HG02610 (cell line): ENCODE data around the gene COMMD9.

ENCODE experiments used
- ATAC-seq: cut with Tn5 transposase; IDR thresholded peaks from one replicate; pipeline ENCODE4 v1.9.1; 2021; ENCODE audit warnings: mild to moderate bottlenecking, moderate library complexity; ENCODE audit not compliant: unreplicated experiment

COMMD9 gene

GRCh38 chr11:36258730-36259360 lies 30.4 kb downstream of the COMMD9 start:
- ATAC-seq = no peak

GRCh38 chr11:36257351-36257750 lies 31.9 kb downstream of the COMMD9 start:
- no peak for ATAC-seq

- ATAC-seq = no peak
These were observed 34.5 kb downstream of the COMMD9 start for GRCh38 chr11:36254713-36255112.

GRCh38 chr11:36253238-36253637 lies 36.0 kb downstream of the COMMD9 start:
- ATAC-seq = no peak

GRCh38 chr11:36251823-36252222 lies 37.4 kb downstream of the COMMD9 start:
- ATAC-seq = no peak

GRCh38 chr11:36249246-36249645 lies 40.0 kb downstream of the COMMD9 start:
- ATAC-seq = no peak

- no peak for ATAC-seq
These were observed 40.8 kb downstream of the COMMD9 start for GRCh38 chr11:36248436-36248835.

- ATAC-seq = no peak
These were observed 41.7 kb downstream of the COMMD9 start for GRCh38 chr11:36247493-36247892.

- ATAC-seq = no peak
These were observed 45.6 kb downstream of the COMMD9 start for GRCh38 chr11:36243641-36244040.

- ATAC-seq = no peak
These were observed 47.7 kb downstream of the COMMD9 start for GRCh38 chr11:36241497-36241896.

GRCh38 chr11:36240801-36241200 lies 48.4 kb downstream of the COMMD9 start:
- ATAC-seq = no peak

GRCh38 chr11:36240173-36240572 lies 49.1 kb downstream of the COMMD9 start:
- no peak for ATAC-seq

GRCh38 chr11:36239636-36240035 lies 49.6 kb downstream of the COMMD9 start:
- no peak for ATAC-seq

GRCh38 chr11:36238881-36239280 lies 50.3 kb downstream of the COMMD9 start:
- no peak for ATAC-seq

GRCh38 chr11:36238036-36238631 lies 51.1 kb downstream of the COMMD9 start:
- ATAC-seq = no peak

GRCh38 chr11:36237391-36237790 lies 51.8 kb downstream of the COMMD9 start:
- no peak for ATAC-seq

GRCh38 chr11:36235750-36236149 lies 53.5 kb downstream of the COMMD9 start:
- ATAC-seq = no peak

- no peak for ATAC-seq
These were observed 54.4 kb downstream of the COMMD9 start for GRCh38 chr11:36234825-36235224.

GRCh38 chr11:36233204-36233603 lies 56.0 kb downstream of the COMMD9 start:
- no peak for ATAC-seq

GRCh38 chr11:36230779-36231699 lies 58.2 kb downstream of the COMMD9 start:
- ATAC-seq = no peak

GRCh38 chr11:36229091-36229705 lies 60.0 kb downstream of the COMMD9 start:
- no peak for ATAC-seq
